HG03108 (cell line): ENCODE data around the gene ST6GALNAC5.

Experiments
- ATAC-seq: cut with Tn5 transposase; IDR thresholded peaks from one replicate; pipeline ENCODE4 v1.9.1; 2021; ENCODE audit warnings: moderate library complexity; ENCODE audit not compliant: unreplicated experiment

Gene ST6GALNAC5

GRCh38 chr1:76998582-76999223 is 131.4 kb downstream of the ST6GALNAC5 start:
- no peak for ATAC-seq

- ATAC-seq: no peak
Observed at GRCh38 chr1:77007675-77008074, 140.4 kb downstream of the ST6GALNAC5 start.

GRCh38 chr1:77010937-77011336 is 143.7 kb downstream of the ST6GALNAC5 start:
- ATAC-seq: no peak

GRCh38 chr1:77012066-77012465 is 144.8 kb downstream of the ST6GALNAC5 start:
- ATAC-seq: no peak

- no peak for ATAC-seq
Observed at GRCh38 chr1:77014073-77014788, 147.0 kb downstream of the ST6GALNAC5 start.

GRCh38 chr1:77015748-77016341 is 148.6 kb downstream of the ST6GALNAC5 start:
- no peak for ATAC-seq

GRCh38 chr1:77016386-77016985 is 149.2 kb downstream of the ST6GALNAC5 start:
- no peak for ATAC-seq

- no peak for ATAC-seq
Observed at GRCh38 chr1:77018311-77018710, 151.0 kb downstream of the ST6GALNAC5 start.

- ATAC-seq: no peak
Observed at GRCh38 chr1:77018761-77019160, 151.5 kb downstream of the ST6GALNAC5 start.

- ATAC-seq: no peak
Observed at GRCh38 chr1:77021732-77022131, 154.5 kb downstream of the ST6GALNAC5 start.

- ATAC-seq: no peak
Observed at GRCh38 chr1:77024500-77024899, 157.2 kb downstream of the ST6GALNAC5 start.

GRCh38 chr1:77025599-77025998 is 158.3 kb downstream of the ST6GALNAC5 start:
- ATAC-seq: no peak

- no peak for ATAC-seq
Observed at GRCh38 chr1:77026135-77026534, 158.9 kb downstream of the ST6GALNAC5 start.

- ATAC-seq: no peak
Observed at GRCh38 chr1:77026640-77027039, 159.4 kb downstream of the ST6GALNAC5 start.

GRCh38 chr1:77027847-77028246 is 160.6 kb downstream of the ST6GALNAC5 start:
- no peak for ATAC-seq

GRCh38 chr1:77030401-77031105 is 163.3 kb downstream of the ST6GALNAC5 start:
- ATAC-seq: no peak

- ATAC-seq: no peak
Observed at GRCh38 chr1:77031106-77031662, 163.9 kb downstream of the ST6GALNAC5 start.

GRCh38 chr1:77036560-77036959 is 169.3 kb downstream of the ST6GALNAC5 start:
- ATAC-seq: no peak

- no peak for ATAC-seq
Observed at GRCh38 chr1:77037038-77037437, 169.8 kb downstream of the ST6GALNAC5 start.

GRCh38 chr1:77038000-77038399 is 170.7 kb downstream of the ST6GALNAC5 start:
- ATAC-seq: no peak

GRCh38 chr1:77039111-77039510 is 171.8 kb downstream of the ST6GALNAC5 start:
- ATAC-seq: no peak
